H9 (cell line): ENCODE data around the gene ZKSCAN4. TPM values are rescaled to one million over a fixed set of nuclear protein-coding genes. Genes with fewer than 3 reads are reported as not detected.

ENCODE experiments used
- DNase-seq: peaks from one replicate; pipeline ENCODE4 v3.0.0-alpha.2; 2017
- H2AFZ ChIP-seq: one replicate; pipeline ENCODE4 v1.6.1; 2013; ENCODE audit warnings: mild to moderate bottlenecking, low read length, control low read depth, moderate library complexity
- H2AK5ac ChIP-seq: 2 replicates; pipeline ENCODE4 v1.6.1; 2013; ENCODE audit warnings: low read length, control low read depth, mixed read lengths; ENCODE audit not compliant: insufficient read length
- H2BK120ac ChIP-seq: one replicate; pipeline ENCODE4 v1.6.1; 2013; ENCODE audit warnings: low read depth, mild to moderate bottlenecking, low read length, control low read depth, inconsistent platforms; ENCODE audit not compliant: poor library complexity, severe bottlenecking
- H2BK12ac ChIP-seq: 2 replicates; pipeline ENCODE4 v1.6.1; 2013; ENCODE audit warnings: low read length, control low read depth, mixed read lengths, low read depth; ENCODE audit not compliant: insufficient read length
- H2BK15ac ChIP-seq: 2 replicates; pipeline ENCODE4 v1.6.1; 2013; ENCODE audit warnings: low read depth, low read length, control low read depth
- H2BK20ac ChIP-seq: one replicate; pipeline ENCODE4 v1.6.1; 2013; ENCODE audit warnings: low read depth, mild to moderate bottlenecking, low read length, control low read depth, inconsistent platforms; ENCODE audit not compliant: poor library complexity, severe bottlenecking
- H2BK5ac ChIP-seq: 2 replicates; pipeline ENCODE4 v1.6.1; 2013; ENCODE audit warnings: low read length, control low read depth, mixed read lengths; ENCODE audit not compliant: insufficient read length
- H3K14ac ChIP-seq: 2 replicates; pipeline ENCODE4 v1.6.1; 2013; ENCODE audit warnings: low read length, control low read depth; ENCODE audit not compliant: insufficient read depth
- H3K18ac ChIP-seq: 2 replicates; pipeline ENCODE4 v1.6.1; 2013; ENCODE audit warnings: low read depth, mild to moderate bottlenecking, mixed read lengths, low read length, control low read depth; ENCODE audit not compliant: insufficient read length
- H3K23ac ChIP-seq: 2 replicates; pipeline ENCODE4 v1.6.1; 2013; ENCODE audit warnings: low read length, control low read depth, mixed read lengths, low read depth; ENCODE audit not compliant: insufficient read length
- H3K23me2 ChIP-seq: 2 replicates; pipeline ENCODE4 v1.6.1; 2013; ENCODE audit warnings: low read depth, mild to moderate bottlenecking, mixed read lengths, low read length, control low read depth; ENCODE audit not compliant: insufficient read length, poor library complexity, severe bottlenecking
- H3K27ac ChIP-seq: 2 replicates; pipeline ENCODE4 v1.5.1; 2013; ENCODE audit warnings: low read length, control low read depth, mixed read lengths, low read depth; ENCODE audit not compliant: insufficient read length
- H3K27me3 ChIP-seq: 2 replicates; pipeline ENCODE4 v1.6.1; 2013; ENCODE audit warnings: low read length, control low read depth, inconsistent platforms; ENCODE audit not compliant: insufficient read depth
- H3K4ac ChIP-seq: 2 replicates; pipeline ENCODE4 v1.6.1; 2013; ENCODE audit warnings: low read depth, mild to moderate bottlenecking, control low read depth, inconsistent platforms, low read length, moderate library complexity
- H3K4me1 ChIP-seq: 2 replicates; pipeline ENCODE4 v1.6.1; 2013; ENCODE audit warnings: low read length, control low read depth, inconsistent platforms; ENCODE audit not compliant: insufficient read depth
- H3K4me2 ChIP-seq: 2 replicates; pipeline ENCODE4 v1.6.1; 2013; ENCODE audit warnings: low read length, control low read depth, mixed read lengths; ENCODE audit not compliant: insufficient read length, insufficient read depth
- H3K56ac ChIP-seq: 2 replicates; pipeline ENCODE4 v1.6.1; 2013; ENCODE audit warnings: low read depth, mild to moderate bottlenecking, mixed read lengths, low read length, control low read depth; ENCODE audit not compliant: insufficient read length
- H3K79me1 ChIP-seq: 2 replicates; pipeline ENCODE4 v1.6.1; 2013; ENCODE audit warnings: low read depth, mild to moderate bottlenecking, moderate library complexity, low read length, control low read depth, inconsistent platforms; ENCODE audit not compliant: insufficient read depth, poor library complexity, severe bottlenecking
- H3K79me2 ChIP-seq: 2 replicates; pipeline ENCODE4 v1.6.1; 2013; ENCODE audit warnings: low read length, control low read depth, inconsistent platforms; ENCODE audit not compliant: insufficient read depth
- H3K9ac ChIP-seq: 2 replicates; pipeline ENCODE4 v1.6.1; 2013; ENCODE audit warnings: low read length, control low read depth, mixed read lengths; ENCODE audit not compliant: insufficient read length; ENCODE audit errors: extremely low read depth
- H3K9me3 ChIP-seq: one replicate; pipeline ENCODE4 v1.6.1; 2013; ENCODE audit warnings: low read depth, low read length, inconsistent platforms; ENCODE audit not compliant: control insufficient read depth
- H3T11ph ChIP-seq: one replicate; pipeline ENCODE4 v1.6.1; 2013; ENCODE audit warnings: mild to moderate bottlenecking, low read length, control low read depth, inconsistent platforms
- H4K20me1 ChIP-seq: one replicate; pipeline ENCODE4 v1.6.1; 2013; ENCODE audit not compliant: control insufficient read depth, insufficient read length, insufficient read depth
- H4K5ac ChIP-seq: 2 replicates; pipeline ENCODE4 v1.6.1; 2013; ENCODE audit warnings: low read depth, mild to moderate bottlenecking, mixed read lengths, low read length, control low read depth; ENCODE audit not compliant: insufficient read length
- H4K8ac ChIP-seq: replicated peaks from 2 replicates; pipeline ENCODE4 v1.6.1; 2013; ENCODE audit warnings: low read length, control low read depth, mixed read lengths, low read depth; ENCODE audit not compliant: insufficient read length
- H4K91ac ChIP-seq: 2 replicates; pipeline ENCODE4 v1.6.1; 2013; ENCODE audit warnings: low read depth, mild to moderate bottlenecking, moderate library complexity, mixed read lengths, low read length, control low read depth; ENCODE audit not compliant: insufficient read length
- H3K27ac Mint-ChIP-seq, 3 experiments: 2 replicates in 2 of 3; 3 replicates in 1 of 3; pipeline ENCODE4 v1.8.0; 2020 to 2021; ENCODE audit warnings: mixed read lengths in 3 of 3, mild to moderate bottlenecking in 1 of 3, moderate library complexity in 1 of 3
- H3K27me3 Mint-ChIP-seq: 2 replicates; pipeline ENCODE4 v1.8.0; 2021; ENCODE audit warnings: low read depth, mild to moderate bottlenecking, moderate library complexity, mixed read lengths
- H3K36me3 Mint-ChIP-seq, 3 experiments: 2 replicates in 2 of 3; 3 replicates in 1 of 3; pipeline ENCODE4 v1.8.0; 2020 to 2021; ENCODE audit warnings: low read depth in 3 of 3, mixed read lengths in 3 of 3; ENCODE audit not compliant: insufficient read depth in 1 of 3
- H3K4me1 Mint-ChIP-seq, 2 experiments: 2 replicates each; pipeline ENCODE4 v1.8.0; 2020; ENCODE audit warnings: mixed read lengths in 2 of 2
- H3K4me3 Mint-ChIP-seq, 2 experiments: 2 replicates in 1 of 2; 3 replicates in 1 of 2; pipeline ENCODE4 v1.8.0; 2020 to 2021; ENCODE audit warnings: mild to moderate bottlenecking in 2 of 2, mixed read lengths in 2 of 2, moderate library complexity in 1 of 2
- H3K9me3 Mint-ChIP-seq, 2 experiments: 2 replicates in 1 of 2; 3 replicates in 1 of 2; pipeline ENCODE4 v1.8.0; 2020; ENCODE audit warnings: mild to moderate bottlenecking in 2 of 2, mixed read lengths in 2 of 2, moderate library complexity in 1 of 2
- WGBS: extraction: QIAGEN DNeasy Blood & Tissue Kit; methylation state at CpG from one replicate; pipeline ENCODE4 v1.1.7; 2013; ENCODE audit warnings: missing lambda C conversion rate, low lambda C conversion rate, mixed read lengths; ENCODE audit not compliant: insufficient read length; ENCODE audit errors: extremely low coverage; 5-methylcytosine and 5-hydroxymethylcytosine counted together
- total RNA-seq: library from RNA; stranded (reverse); gene quantifications from 2 replicates; pipeline ENCODE4 v1.2.1, GENCODE V29; 2021
- TF ChIP-seq, protein P1 (sequence below): fragments of 200-600 bp; sonication (generic); conservative IDR thresholded peaks from 3 replicates; pipeline ENCODE4 v1.8.0; 2021; ENCODE audit warnings: antibody characterized with exemption, mild to moderate bottlenecking

ZKSCAN4 gene
- total RNA-seq, 1 experiment from 2014 or later: 8.8 TPM

DNA sequence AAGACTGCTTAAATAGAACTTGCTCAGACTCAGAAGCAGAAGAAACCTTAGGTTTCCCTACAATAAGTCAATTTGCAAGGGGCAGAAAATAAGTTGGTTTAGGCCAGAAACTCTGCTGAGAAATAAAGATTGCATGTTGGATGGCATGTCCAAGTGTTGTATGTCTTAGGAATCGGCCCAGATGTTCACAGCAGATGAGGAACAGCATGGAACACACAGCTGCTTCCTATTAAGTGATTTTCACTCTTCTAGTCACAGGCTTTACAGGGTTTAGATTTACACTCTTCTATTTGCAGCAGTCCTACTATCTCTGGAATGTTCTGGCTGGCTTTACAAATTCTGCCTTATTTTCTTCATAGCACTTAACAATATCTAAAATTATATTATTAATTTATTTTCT, 3.2 kb downstream of the ZKSCAN4 start:
- Mint-ChIP-seq H3K27me3 (no peaks in the 10 kb centered on the region), H3K36me3 (peaks cover 11 to 49% (median 39%) of the 10 kb centered on the region in 3 experiments), H3K9me3 (no peaks in the 10 kb centered on the region), H3K27ac (no peak overlapping the region), H3K4me1 (peaks cover 13 to 14% of the 10 kb centered on the region in 2 experiments), H3K4me3 (no peak overlapping the region)
- Histone ChIP-seq H2BK20ac (no peak overlapping the region), H3K27me3 (no peaks in the 10 kb centered on the region; the same call in 1 of the 2 replicates), H3K4ac (no peak overlapping the region), H3K79me2 (peaks cover 3% of the 10 kb centered on the region; the same call in 1 of the 2 replicates), H2AK5ac (no peak overlapping the region), H3K56ac (no peak overlapping the region), H3K18ac (no peak overlapping the region), H3K14ac (no peak overlapping the region), H4K8ac (no peak overlapping the region), H2BK120ac (no peak overlapping the region), H3K23ac (no peak overlapping the region), H3K27ac (no peak overlapping the region), H3K9ac (no peak overlapping the region), H3K9me3 (no peaks in the 10 kb centered on the region), H2AFZ (no peak overlapping the region), H4K20me1 (no peaks in the 10 kb centered on the region), H3T11ph (no peak overlapping the region), H2BK5ac (no peak overlapping the region), H2BK15ac (no peak overlapping the region), H4K5ac (no peak overlapping the region), H3K23me2 (peaks cover 4% of the 10 kb centered on the region), H3K4me1 (no peaks in the 10 kb centered on the region), H4K91ac (no peak overlapping the region), H3K79me1 (no peaks in the 10 kb centered on the region), H2BK12ac (no peak overlapping the region), H3K4me2 (no peak overlapping the region)
- no peak for DNase-seq
- TF ChIP-seq, protein P1, sequence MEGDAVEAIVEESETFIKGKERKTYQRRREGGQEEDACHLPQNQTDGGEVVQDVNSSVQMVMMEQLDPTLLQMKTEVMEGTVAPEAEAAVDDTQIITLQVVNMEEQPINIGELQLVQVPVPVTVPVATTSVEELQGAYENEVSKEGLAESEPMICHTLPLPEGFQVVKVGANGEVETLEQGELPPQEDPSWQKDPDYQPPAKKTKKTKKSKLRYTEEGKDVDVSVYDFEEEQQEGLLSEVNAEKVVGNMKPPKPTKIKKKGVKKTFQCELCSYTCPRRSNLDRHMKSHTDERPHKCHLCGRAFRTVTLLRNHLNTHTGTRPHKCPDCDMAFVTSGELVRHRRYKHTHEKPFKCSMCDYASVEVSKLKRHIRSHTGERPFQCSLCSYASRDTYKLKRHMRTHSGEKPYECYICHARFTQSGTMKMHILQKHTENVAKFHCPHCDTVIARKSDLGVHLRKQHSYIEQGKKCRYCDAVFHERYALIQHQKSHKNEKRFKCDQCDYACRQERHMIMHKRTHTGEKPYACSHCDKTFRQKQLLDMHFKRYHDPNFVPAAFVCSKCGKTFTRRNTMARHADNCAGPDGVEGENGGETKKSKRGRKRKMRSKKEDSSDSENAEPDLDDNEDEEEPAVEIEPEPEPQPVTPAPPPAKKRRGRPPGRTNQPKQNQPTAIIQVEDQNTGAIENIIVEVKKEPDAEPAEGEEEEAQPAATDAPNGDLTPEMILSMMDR: no peak
- WGBS: no CpG with 5 or more reads among the region's 1 CpG
